MCF 10A (cell line): ENCODE data around the gene PPAN. TPM values are rescaled to one million over a fixed set of nuclear protein-coding genes. Genes with fewer than 3 reads are reported as not detected.

Experiments
- BruUV-seq: library from RNA; stranded (reverse); fragments of 400-500 nt; replicated peaks from 2 replicates; lab custom pipeline; 2021; lab: Mats Ljungman, UMichigan
- CTCF ChIA-PET: fragments of 300-600 bp; sonication (Branson Sonifier 250); formaldehyde crosslinking; extraction: SDS; loops from one replicate; lab custom pipeline; 2021; ENCODE audit warnings: antibody characterized with exemption, inconsistent platforms; lab: Yijun Ruan, JAX
- POLR2A ChIA-PET: fragments of 300-600, 350-650 bp; sonication (Branson Sonifier 250); formaldehyde crosslinking; extraction: SDS; loops from one replicate; lab custom pipeline; 2020; ENCODE audit warnings: antibody characterized with exemption, inconsistent platforms; lab: Yijun Ruan, JAX
- DNase-seq: peaks from one replicate; pipeline ENCODE4 v3.0.0-alpha.2; 2018; ENCODE audit not compliant: unreplicated experiment
- H3K27ac Mint-ChIP-seq: one replicate; pipeline ENCODE4 v1.8.0; 2022; ENCODE audit warnings: mild to moderate bottlenecking, low read depth, mixed read lengths; ENCODE audit not compliant: unreplicated experiment
- H3K27me3 Mint-ChIP-seq: one replicate; pipeline ENCODE4 v1.8.0; 2022; ENCODE audit warnings: mixed read lengths; ENCODE audit not compliant: insufficient read depth, unreplicated experiment
- H3K36me3 Mint-ChIP-seq: one replicate; pipeline ENCODE4 v1.8.0; 2022; ENCODE audit warnings: mild to moderate bottlenecking, moderate library complexity, mixed read lengths; ENCODE audit not compliant: insufficient read depth, unreplicated experiment
- H3K4me1 Mint-ChIP-seq: one replicate; pipeline ENCODE4 v1.8.0; 2022; ENCODE audit warnings: mixed read lengths; ENCODE audit not compliant: insufficient read depth, unreplicated experiment
- H3K4me3 Mint-ChIP-seq: one replicate; pipeline ENCODE4 v1.8.0; 2022; ENCODE audit warnings: mild to moderate bottlenecking, moderate library complexity, mixed read lengths; ENCODE audit not compliant: unreplicated experiment
- H3K9me3 Mint-ChIP-seq: one replicate; pipeline ENCODE4 v1.8.0; 2022; ENCODE audit warnings: mixed read lengths; ENCODE audit not compliant: unreplicated experiment
- CTCF ChIP-seq: fragments of 200-600 bp; IDR thresholded peaks from one replicate; pipeline ENCODE4 v1.8.0; 2022; ENCODE audit warnings: antibody characterized with exemption, mild to moderate bottlenecking; ENCODE audit not compliant: unreplicated experiment
- intact Hi-C: fragments of 100-400 bp; cut with micrococcal nuclease; formaldehyde crosslinking; loops from 2 replicates; pipeline ENCODE4 v1.14.1; 2022
- total RNA-seq: library from RNA; stranded (reverse); gene quantifications from 2 replicates; pipeline ENCODE4 v1.2.3, GENCODE V29; 2022

Gene PPAN
- total RNA-seq, 1 experiment from 2014 or later, result 123 TPM

DNA sequence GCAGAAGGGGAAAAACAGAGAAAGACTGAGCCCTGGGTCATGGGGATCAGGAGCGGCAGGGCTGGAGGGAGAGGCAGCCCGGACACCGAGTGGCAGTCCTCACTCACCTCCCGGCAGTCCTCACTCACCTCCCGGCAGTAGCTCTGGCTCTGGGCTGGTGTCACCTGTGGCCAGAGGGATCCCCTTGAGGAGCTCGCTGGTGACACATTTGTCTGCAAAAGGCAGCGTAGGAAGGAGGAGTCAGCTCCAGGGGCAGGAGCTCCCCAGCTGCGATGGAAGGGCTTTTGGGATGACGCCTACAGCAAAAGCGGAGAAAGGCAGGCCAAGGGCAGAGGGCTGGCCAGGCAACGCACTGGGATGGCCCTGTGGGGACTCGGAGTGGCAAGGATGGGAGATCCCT, 12.8 kb downstream of the PPAN start:
- Mint-ChIP-seq H3K27ac (peak overlapping the region; percentile 99), H3K27me3 (no peaks in the 10 kb centered on the region), H3K9me3 (no peaks in the 10 kb centered on the region), H3K4me3 (peak overlapping the region; percentile 94), H3K36me3 (peaks cover 49% of the 10 kb centered on the region), H3K4me1 (peaks cover 6% of the 10 kb centered on the region)
- ChIA-PET POLR2A (interaction anchor here (0.5 to 1.5 kb wide), 5 partner anchors 12 to 1695 kb away, joined by 3 to 17 read pairs (median 4); partner anchors contain the start of gene PPAN), CTCF (interaction anchor here (0.6 to 0.9 kb wide), 4 partner anchors 19 to 189 kb away, joined by 3 to 5 read pairs (median 4); no protein-coding TSS in a partner anchor)
- BruUV-seq, result no TSS peak
- TF ChIP-seq CTCF, result no peak
- DNase-seq, result no peak
- intact Hi-C loops, result no loop called here

GRCh38 chr19:10120538-10121189, 14.5 kb downstream of the PPAN start:
- ChIA-PET POLR2A (interaction anchor here (0.5 to 1.6 kb wide), 11 partner anchors 9 to 567 kb away, joined by 3 to 12 read pairs (median 3); partner anchors contain the start of genes DNMT1 and PPAN), CTCF (interaction anchor here (0.6 to 1.6 kb wide), 14 partner anchors 9 to 246 kb away, joined by 3 to 9 read pairs (median 6); partner anchors contain the start of gene PPAN)
- Mint-ChIP-seq H3K4me3 (peak overlapping the region; percentile 41), H3K36me3 (peaks cover 32% of the 10 kb centered on the region), H3K27me3 (no peaks in the 10 kb centered on the region), H3K9me3 (no peaks in the 10 kb centered on the region), H3K27ac (no peak overlapping the region), H3K4me1 (peaks cover 6% of the 10 kb centered on the region)
- intact Hi-C loops, result loop anchor here (1.0 kb wide), 1 partner anchor 130 kb away; no protein-coding TSS in a partner anchor
- DNase-seq, result peak; percentile 68
- BruUV-seq, result no TSS peak
- TF ChIP-seq CTCF, result no peak

DNA sequence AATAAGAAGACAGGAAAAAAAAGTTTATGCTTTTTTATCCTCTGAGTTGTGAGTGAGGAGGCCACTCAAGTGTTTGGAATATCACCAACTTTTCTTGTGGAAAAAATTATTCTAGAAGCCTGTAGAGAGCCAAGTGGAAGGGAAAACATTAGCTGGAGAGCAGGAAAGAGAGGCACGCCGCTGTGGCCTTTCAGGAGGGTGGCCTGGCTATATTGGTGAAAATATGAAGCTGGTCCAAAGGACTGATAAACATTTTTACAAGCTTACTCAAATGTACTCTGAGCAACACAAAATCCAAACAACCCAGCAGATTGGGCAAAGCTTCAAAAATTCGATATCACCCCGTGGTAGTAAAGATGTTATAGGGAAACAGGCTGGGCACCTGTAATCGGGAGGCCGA, 15.9 kb downstream of the PPAN start:
- H3K36me3 Mint-ChIP-seq, result peaks cover 19% of the 10 kb centered on the region
- H3K4me1 Mint-ChIP-seq, result peaks cover 6% of the 10 kb centered on the region
- no TSS peak for BruUV-seq
- H3K4me3 Mint-ChIP-seq, result no peak overlapping the region
- ChIA-PET CTCF (interaction anchor here (0.6 to 1.4 kb wide), 3 partner anchors 70 to 280 kb away, joined by 3 to 5 read pairs (median 4); no protein-coding TSS in a partner anchor), POLR2A (interaction anchor here (0.7 to 1.2 kb wide), 2 partner anchors 11 to 16 kb away, joined by 4 read pairs; partner anchors contain the start of gene PPAN)
- TF ChIP-seq CTCF, result no peak
- peak overlapping the region; percentile 33 for H3K27ac Mint-ChIP-seq
- intact Hi-C loops, result no loop called here
- no peaks in the 10 kb centered on the region for H3K27me3 Mint-ChIP-seq
- H3K9me3 Mint-ChIP-seq, result no peaks in the 10 kb centered on the region
- DNase-seq, result no peak

DNA sequence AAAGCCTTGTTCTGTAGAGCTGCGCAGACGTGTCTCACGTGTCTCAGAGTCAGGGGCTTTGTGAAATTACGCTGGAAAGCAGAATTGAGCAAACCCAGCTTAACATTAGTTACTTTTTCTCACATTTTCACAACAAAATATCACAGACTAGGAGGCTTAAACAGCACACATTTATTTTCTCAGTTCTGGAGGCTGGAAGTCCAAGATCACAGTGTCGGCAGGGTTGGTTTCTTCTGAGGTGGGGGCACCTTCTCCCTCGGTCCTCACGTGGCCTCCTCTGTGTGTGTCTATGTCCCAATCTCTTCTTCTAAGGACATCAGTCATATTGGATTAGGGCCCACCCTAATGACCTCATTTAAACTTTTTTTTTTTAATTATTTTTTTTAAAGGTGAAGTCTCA, 18.3 kb downstream of the PPAN start:
- Mint-ChIP-seq H3K4me3 (no peak overlapping the region), H3K36me3 (no peaks in the 10 kb centered on the region), H3K4me1 (peaks cover 6% of the 10 kb centered on the region), H3K9me3 (no peaks in the 10 kb centered on the region), H3K27ac (no peak overlapping the region), H3K27me3 (no peaks in the 10 kb centered on the region)
- POLR2A ChIA-PET, result interaction anchor here (0.6 kb wide), 1 partner anchor 1022 kb away, joined by 3 read pairs; no protein-coding TSS in a partner anchor
- BruUV-seq, result no TSS peak
- DNase-seq, result no peak
- CTCF ChIA-PET, result interaction anchor here (0.6 to 1.0 kb wide), 2 partner anchors 193 to 1471 kb away, joined by 3 to 4 read pairs; no protein-coding TSS in a partner anchor
- intact Hi-C loops, result no loop called here
- no peak for TF ChIP-seq CTCF
